GM18507 (cell line): ENCODE data around the gene SNTG2.
"Not testable (repeated sequence)": the region's sequence is repeated elsewhere in the genome, so short reads cannot be mapped to it uniquely, and the experiment has no call there.

Experiments used
- DNase-seq: peaks from one replicate; pipeline ENCODE4 v3.0.0; 2011; ENCODE audit warnings: low read depth; ENCODE audit not compliant: insufficient read length; ENCODE audit errors: extremely low spot score
- FAIRE-seq: peaks from 2 replicates; lab custom pipeline; 2011; peaks lifted over from hg19 to GRCh38; lab: Jason Lieb, UNC

The SNTG2 gene

DNA sequence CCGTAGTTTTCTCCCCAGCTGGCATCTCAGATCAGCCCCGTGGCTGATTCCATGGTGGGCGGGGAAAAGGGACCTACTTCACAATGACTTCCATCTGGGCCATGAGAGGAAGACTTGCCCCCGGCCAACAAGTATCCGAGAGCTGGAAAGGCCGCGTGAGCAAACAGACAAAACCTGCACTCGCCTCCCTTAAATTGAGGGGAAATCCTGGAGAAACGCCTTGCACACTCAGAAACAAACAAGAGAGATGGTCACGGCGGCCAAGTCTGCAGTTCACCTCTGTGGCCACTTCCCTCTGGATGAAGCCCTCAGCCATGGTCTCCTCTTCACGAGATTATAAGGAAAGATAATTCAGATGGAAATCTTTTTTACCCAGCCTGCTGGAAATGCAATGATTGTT lies 423.2 kb downstream of the SNTG2 start:
- FAIRE-seq, result no peak
- DNase-seq, result no peak

DNA sequence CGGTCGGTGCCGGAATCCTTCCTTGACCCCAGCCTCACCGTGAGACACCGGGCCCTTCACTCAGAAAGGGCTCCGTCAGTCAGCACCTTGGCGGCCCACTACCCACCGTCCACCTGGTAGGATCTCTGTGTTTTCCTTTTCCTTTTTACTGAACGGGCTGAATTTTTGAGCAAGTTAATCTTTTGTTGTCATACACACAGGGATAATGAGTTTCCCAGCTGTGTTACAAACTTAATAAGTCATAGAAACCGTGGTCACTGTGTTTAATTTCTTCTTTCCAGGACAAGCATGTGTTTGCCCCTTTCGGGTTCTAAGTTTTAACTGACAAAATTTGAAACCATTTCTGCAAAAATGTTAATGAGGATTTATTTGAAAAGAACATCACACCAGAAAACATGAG lies 423.6 kb downstream of the SNTG2 start:
- FAIRE-seq, result no peak
- DNase-seq, result no peak

DNA sequence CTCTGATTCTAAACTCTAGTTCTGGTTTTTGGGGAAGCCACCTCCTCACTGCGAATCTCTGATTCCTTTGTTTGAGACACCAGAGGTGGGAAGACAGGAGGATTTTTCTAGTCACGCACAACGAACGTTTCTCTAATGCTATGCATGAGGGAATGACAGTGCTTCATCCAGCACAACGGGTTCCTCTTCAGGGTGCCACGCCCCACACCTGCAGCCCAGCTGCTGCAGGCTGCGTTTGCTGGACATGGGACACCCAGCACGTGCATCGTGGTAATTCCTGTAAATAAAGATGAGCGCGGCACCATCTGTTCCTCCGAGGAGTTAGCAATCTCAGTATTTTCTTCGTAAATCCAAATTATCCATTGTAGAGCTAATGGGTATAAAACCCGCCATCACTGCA lies 425.1 kb downstream of the SNTG2 start:
- DNase-seq (no peak), FAIRE-seq (no peak)

DNA sequence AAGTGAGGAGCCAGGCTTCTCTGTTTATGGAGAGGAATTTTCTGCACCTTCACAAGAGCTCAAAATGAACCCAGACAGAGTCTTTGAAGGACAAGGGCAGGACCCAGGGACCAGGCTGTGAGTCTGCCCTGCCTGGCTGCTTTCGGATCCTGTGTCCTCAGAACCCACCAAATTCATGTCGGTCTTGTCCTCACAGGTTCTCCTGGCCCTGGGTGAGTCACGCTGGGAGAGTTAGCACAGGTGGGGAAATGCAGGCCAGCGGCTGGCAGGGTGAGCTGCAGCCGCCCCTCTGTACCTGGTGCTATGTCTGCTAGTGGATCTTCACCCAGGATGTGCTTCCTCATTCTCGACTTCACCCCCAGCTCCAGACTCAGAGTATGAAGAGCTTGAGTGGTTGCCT lies 426.8 kb downstream of the SNTG2 start:
- DNase-seq (no peak), FAIRE-seq (no peak)

DNA sequence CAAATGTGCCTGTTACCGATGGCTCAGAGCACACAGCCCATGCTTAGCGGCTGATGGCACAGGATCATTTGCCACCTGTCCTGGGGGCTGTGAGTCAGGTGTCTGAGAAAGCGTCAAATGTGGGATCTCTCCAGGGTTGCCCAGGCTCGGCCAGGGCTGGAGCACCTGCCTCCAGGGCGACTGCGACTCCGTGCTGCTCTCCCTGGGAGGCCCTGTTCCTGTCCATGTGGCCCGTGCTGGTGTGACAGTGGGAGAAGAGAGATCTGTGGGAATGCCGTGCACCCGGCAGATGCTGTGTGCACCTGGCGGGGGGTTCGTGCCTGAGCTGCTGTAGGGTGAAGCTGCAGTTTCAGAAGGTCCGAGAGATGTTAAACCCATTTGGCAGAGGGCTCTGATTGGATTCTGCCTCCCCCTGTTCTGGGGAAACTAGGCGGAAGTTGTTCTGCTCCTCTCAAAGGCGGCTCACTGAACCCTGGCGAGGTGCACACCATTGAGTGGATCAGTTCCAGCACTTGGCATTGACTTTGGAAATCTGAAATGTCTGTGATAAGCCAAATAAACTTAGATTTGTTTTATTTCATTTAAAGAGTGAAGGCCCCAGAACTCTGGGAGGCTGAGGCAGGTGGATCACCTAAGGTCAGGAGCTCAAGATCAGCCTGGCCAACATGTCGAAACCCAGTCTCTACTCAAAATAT lies 428.0 kb downstream of the SNTG2 start:
- no peak for FAIRE-seq
- no peak for DNase-seq

DNA sequence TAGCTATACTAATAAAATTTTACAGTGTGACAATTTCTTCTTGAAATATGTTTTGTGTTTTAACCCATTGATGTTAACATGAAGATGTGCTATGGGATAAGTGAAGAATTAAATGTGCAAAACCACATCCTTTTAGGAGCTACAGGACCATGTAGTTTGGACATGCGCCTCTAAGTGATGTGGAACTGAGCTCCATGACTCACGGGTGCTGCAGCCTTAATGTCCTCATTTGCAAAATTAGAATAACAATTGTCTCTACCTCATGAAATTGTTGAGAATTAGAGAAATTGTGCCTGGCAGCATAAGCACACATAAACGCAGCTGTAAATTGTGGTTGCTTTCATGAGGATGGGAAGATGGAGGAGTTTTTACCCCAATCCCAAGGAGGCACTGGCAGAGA lies 431.0 kb downstream of the SNTG2 start:
- FAIRE-seq, result no peak
- DNase-seq, result no peak

DNA sequence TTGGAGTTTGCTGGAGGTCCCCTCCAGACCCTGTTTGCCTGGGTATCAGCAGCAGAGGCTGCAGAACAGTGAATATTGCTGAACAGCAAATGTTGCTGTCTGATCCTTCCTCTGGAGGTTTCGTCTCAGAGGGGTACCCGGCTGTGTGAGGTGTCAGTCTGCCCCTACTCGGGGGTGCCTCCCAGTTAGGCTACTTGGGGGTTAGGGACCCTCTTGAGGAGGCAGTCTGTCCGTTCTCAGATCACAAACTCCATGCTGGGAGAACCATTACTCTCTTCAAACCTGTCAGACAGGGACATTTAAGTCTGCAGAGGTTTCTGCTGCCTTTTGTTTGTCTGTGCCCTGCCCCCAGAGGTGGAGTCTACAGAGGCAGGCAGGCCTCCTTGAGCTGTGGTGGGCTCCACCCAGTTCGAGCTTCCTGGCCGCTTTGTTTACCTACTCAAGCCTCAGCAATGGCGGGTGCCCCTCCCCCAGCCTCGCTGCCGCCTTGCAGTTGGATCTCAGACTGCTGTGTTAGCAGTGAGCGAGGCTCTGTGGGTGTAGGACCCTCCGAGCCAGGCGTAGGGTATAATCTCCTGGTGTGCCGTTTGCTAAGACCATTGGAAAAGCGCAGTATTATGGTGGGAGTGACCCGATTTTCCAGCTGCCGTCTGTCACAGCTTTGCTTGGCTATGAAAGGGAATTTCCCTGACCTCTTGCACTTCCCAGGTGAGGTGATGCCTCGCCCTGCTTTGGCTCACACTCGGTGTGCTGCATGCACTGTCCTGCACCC lies 437.5 kb downstream of the SNTG2 start:
- DNase-seq, FAIRE-seq: not testable (repeated sequence)

DNA sequence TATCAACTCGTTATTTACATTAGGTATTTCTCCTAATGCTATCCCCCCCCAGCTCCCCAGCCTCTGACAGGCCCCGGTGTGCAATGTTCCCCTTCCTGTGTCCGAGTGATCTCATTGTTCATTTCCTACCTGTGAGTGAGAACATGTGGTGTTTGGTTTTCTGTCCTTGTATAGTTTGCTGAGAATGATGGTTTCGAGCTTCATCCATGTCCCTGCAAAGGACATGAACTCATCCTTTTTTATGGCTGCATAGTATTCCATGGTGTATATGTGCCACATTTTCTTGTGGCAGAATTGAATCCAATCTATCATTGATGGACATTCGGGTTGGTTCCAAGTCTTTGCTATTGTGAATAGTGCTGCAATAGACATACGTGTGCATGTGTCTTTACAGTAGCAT lies 439.5 kb downstream of the SNTG2 start:
- FAIRE-seq, DNase-seq: not testable (repeated sequence)

DNA sequence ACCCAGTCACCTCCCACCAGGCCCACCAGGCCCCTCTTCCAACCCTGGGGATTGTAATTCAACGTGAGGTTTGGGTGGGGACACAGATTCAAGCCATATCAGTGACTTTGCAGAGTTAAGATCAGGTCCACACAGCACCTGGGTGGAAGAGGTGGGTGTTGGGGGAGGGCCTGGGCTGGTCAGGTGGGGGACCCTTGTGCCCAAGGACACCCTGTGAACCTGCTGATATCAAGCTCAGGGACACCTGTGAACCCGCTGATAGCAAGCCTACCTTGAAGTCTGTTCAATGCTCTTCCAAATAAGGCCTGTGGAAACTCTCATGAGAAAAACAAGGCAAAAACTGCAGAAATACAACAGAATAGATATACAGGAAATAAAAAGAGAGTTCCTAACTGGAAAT lies 442.7 kb downstream of the SNTG2 start:
- FAIRE-seq (no peak), DNase-seq (no peak)

DNA sequence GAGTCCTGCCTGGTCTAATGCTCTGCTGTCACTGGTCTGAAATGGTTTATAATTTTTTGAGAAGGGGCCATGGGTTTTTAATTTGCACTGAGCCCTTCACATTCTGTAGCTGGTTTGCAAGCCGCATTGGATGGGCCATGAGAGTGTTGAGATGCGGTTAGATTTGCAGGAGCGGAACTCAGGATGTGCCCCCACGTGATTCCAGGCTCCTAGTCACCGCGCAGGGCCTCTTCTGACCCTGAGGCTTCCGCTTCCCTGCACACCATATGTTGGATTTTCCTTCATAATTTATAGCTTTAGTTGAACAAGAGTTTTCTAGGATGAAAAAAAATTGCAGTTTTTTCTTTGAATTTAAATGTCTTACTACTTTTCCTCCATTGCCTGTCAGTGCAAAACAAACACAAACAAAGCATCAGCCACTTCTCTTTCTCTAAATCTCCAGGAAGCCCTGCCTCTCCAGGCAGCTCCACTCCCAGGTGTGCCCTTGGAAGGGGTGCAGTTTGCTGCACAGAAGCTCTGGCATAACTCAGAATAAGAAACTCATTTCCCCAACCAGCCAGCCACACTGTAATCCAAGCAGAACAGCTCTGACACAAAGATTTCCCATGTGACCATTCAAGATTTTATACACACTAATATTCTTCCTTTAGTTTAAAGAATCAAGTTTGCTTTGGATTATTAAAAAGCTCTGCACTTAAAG lies 444.2 kb downstream of the SNTG2 start:
- no peak for DNase-seq

DNA sequence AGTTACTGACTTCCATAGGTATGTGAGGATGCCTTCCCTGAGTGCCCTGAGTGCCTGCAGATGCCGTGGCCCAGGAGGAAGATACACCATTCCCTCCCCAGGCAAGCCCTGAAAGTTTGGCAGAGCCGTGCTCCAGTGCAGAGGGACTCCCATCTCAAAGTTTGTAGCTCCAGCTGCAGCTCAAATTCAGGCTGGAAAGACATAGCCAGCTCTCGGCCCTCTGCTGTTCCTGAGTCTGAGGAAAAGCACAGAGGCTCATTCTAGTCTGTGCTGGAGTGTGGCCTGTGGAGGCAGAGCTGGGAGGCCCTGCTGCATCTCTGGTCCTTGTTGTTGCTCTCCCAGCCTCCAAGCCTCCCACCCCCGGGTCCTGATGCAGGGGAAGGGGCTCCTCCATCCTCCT lies 446.7 kb downstream of the SNTG2 start:
- FAIRE-seq (no peak), DNase-seq (no peak)

More for the DNA sequence above, 444.2 kb downstream of the SNTG2 start:
- no peak for FAIRE-seq

DNA sequence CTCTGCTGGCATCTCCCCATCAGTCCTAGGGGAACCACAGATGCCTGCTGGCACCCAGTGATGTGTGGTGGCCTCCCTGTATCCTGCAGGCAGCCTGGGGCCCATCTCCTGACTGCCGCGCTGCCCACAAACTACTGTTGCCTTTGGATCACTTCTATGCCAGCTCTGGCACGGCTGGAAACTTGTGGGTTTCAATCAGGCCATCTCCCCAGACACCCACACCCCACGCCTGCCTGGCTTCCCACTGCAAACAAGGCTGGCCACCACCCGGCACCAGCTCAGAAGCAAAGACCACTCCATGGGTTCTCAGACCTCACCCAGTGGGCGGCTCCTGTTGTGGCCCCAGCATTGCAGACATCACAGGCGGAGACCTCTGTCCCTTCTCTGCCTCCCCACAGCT lies 447.5 kb downstream of the SNTG2 start:
- no peak for FAIRE-seq

DNA sequence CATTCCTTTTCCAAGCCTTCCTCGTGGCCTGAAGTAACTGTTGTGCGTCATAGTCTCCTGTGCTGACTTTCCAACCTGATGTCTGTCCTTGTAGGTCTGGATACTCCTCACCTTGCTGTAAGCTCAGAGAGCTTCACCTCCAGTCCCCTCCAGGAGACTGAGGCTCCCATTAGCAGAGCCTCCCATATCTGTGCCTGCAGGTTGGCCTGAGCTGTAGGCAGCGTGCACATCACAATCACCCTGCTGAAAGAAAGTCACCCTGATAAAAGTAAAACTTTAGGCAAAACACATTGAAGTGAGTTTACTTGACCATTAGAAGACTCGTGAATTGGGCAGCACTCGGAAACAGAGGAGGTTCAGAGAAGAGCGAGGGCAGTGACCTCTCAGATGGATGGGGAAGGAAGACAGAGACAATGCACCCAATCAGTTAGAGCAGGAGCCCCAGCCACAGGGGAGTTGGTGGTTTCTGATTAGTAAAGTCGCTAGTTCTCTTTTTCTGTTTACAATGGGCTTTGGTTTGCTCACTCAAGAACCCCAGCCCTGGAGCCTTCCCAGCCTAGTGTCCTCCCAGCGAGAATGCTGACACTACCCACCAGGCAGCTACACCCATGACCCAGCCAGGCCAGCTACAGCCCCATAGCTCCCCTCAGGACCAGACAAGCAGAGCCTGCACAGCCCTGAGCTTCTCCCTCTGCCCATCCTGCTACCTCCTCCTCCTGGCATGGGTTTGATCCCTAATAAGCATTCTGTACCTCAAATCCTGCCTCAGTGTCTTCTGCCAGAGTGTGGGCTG lies 450.5 kb downstream of the SNTG2 start:
- FAIRE-seq (no peak), DNase-seq (no peak)

More for the DNA sequence above, 447.5 kb downstream of the SNTG2 start:
- DNase-seq, result no peak

DNA sequence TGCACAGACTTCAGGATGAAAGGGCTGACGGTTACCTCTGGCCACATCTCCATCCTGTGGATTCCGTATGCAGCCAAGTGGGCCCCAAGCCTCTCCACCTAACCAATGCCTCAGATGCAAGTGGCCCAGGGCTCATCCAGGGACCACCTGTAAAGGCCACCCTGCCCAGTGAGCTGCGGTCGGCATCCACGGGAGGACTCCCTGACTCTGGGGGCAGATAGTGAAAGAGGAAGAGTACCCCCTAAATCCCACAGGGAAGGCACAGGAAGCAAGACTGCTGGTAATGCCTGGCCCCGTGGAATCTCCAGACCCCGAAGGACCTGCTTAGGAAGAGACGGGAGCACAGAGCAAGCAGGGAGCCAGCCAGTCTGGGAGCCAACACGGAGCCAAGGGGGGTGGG lies 451.4 kb downstream of the SNTG2 start:
- FAIRE-seq (no peak), DNase-seq (no peak)

DNA sequence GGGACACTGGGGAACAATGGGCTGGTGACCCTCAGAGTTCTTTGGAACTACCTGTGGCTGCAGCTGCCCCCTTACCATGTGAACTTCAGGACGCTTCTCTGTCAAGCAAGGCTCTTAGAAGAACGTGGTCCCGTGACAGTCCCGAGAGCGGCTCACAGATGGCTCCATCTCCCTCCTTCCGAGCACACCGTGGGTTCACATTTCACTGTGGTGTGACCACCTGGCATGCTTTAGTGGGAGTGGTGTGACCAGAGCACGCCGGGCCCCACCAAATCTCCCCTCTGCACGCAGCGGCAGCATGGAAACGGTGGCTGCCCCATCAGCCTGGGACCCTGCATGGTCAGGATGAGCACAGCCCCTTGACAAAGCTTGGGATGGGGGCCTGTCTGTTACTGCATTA lies 452.9 kb downstream of the SNTG2 start:
- FAIRE-seq (no peak), DNase-seq (no peak)

DNA sequence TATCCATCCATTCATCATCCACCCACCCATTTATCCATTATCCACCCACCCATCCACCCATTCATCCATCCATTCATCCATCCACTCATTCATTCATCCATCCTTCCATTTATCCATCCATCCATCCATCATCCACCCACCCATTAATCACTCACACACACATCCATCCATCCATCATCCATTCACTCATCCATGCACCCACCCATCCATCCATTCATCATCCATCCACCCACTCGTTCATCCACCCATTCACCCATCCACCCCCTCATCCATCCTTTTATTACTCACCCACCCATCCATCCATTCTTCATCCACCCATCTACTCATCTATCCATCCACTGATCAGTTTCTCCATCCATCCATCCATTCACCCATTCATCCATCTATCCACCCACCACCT lies 454.5 kb downstream of the SNTG2 start:
- FAIRE-seq (no peak), DNase-seq (no peak)

DNA sequence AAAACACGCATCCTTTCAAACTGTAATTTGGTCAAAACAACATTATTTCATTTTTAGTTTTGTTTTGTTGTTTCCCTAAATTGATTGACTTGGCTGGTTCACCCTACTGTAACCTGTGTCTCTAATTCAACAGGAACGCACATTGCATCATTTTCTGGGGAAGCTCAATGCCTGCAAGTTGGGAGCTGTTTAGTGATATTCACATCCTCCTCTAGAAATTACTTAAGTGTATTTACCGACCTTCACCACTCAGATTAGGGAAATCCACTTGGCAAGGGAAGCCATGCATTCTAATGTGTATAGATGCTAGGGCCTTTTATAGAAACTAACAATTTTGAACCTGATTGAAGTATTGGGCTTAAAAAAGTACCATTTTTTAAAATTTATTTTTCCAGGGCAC lies 455.3 kb downstream of the SNTG2 start:
- DNase-seq (no peak), FAIRE-seq (no peak)

DNA sequence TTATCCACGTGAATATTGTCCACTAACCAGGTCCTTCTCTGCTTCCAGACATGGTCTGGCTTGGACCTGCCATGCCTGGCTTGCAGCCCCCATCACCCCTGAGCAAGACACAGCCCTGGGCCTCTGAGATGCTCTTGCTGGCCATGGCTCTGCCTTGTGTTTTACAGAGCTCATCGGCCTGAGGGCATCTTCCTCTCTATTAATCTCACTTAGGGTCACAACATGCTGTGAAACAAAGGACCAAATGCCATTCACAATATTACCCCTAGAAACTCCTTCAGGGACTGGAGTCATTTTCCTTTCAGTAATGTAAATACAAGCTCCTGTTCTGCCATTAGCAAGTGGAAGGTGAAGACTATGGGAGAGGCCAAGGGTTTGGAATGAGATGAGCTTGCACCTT lies 455.8 kb downstream of the SNTG2 start:
- FAIRE-seq, result no peak

DNA sequence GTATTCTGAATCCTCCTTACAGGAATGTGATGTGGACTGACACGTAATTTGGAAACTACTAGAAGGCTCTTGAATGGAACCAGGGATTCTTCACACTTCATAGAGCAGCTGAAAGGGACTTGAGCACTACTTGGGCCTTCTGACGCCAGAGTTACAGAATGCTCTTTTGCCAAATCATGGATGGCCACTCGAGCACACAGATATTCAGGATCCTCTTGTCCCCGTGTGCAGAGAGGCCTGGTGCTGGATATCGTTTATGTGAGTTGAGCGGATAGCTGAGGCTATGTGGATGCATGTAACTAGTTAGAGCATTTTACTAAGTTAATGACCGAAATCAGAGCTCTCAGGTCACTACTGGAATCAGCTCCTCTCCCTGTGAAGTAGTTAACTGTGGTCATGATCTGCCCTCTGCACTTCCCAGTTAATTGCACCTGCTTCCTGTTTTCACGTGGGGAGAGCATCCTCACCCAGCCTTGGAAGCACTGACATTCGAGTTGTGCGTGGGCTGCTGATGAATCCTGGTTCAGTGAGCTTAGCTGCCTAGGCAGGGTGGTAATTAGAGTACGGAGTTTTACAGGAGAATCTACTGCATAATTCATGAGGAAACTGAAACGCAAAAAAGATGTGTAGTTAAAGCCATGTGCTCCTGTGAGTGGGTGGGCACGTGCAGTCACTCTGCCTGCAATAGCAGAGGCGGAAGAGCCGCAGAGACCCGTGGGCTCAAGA lies 457.5 kb downstream of the SNTG2 start:
- no peak for DNase-seq
- FAIRE-seq, result no peak

More for the DNA sequence above, 455.8 kb downstream of the SNTG2 start:
- DNase-seq, result no peak
